Left lung (tissue), 10 donors: ENCODE results near the gene BRSK2. TPM values are rescaled to one million over a fixed set of nuclear protein-coding genes. Genes with fewer than 3 reads are reported as not detected.

Experiments used
- ATAC-seq: fragments of 200-7000 bp; cut with Tn5 transposase; one replicate; pipeline ENCODE4 v1.9.1; 2020; ENCODE audit warnings: moderate library complexity
- DNase-seq, 4 donors: peaks; one replicate each; pipeline ENCODE4 v3.0.0-alpha.2; 2013 to 2020
- H3K27ac ChIP-seq, 2 donors: fragments of 200-600 bp; sonication (generic) in 1 of 2; one replicate each; pipeline versions ENCODE4 v1.5.0 to v1.8.0; 2020 to 2021
- H3K27me3 ChIP-seq, 2 donors: fragments of 200-600 bp; sonication (generic) in 1 of 2; one replicate each; pipeline versions ENCODE4 v1.5.0 to v1.8.0; 2020 to 2021
- H3K36me3 ChIP-seq, 2 donors: fragments of 200-600 bp; sonication (generic) in 1 of 2; one replicate each; pipeline versions ENCODE4 v1.5.0 to v1.8.0; 2020 to 2021
- H3K4me1 ChIP-seq, 2 donors: fragments of 200-600 bp; one replicate each; pipeline ENCODE4 v1.8.0; 2021
- H3K4me3 ChIP-seq, 2 donors: fragments of 200-600 bp; sonication (generic) in 1 of 2; one replicate each; pipeline versions ENCODE4 v1.5.0 to v1.8.0; 2020 to 2021; ENCODE audit warnings: mild to moderate bottlenecking in 1 of 2
- H3K9me3 ChIP-seq, 2 donors: fragments of 200-600 bp; sonication (generic) in 1 of 2; one replicate each; pipeline versions ENCODE4 v1.5.0 to v1.8.0; 2020 to 2021
- CTCF ChIP-seq, 2 donors: fragments of 200-600 bp; sonication (generic) in 1 of 2; IDR thresholded peaks; one replicate each; pipeline versions ENCODE4 v1.5.0 to v1.8.0; 2021; ENCODE audit warnings: antibody characterized with exemption in 2 of 2
- intact Hi-C, 2 donors: fragments of 100-400 bp; cut with DNase I; formaldehyde crosslinking; loops; one replicate each; pipeline versions ENCODE4 v1.11.2 to v1.14.2; 2022
- polyA plus RNA-seq, 6 donors: library from polyadenylated mRNA; unstranded; fragments of 120-200 nt; gene quantifications; one replicate each; pipeline ENCODE4 v1.2.1, GENCODE V29; 2013; ENCODE audit not compliant: insufficient read length in 6 of 6
- total RNA-seq, 2 donors: library from RNA; stranded (reverse); fragmentation: NEBNext Ultra II Directional; extraction: Animal tissue kit (Norgen Biotek cat#: 25700); gene quantifications; one replicate each; pipeline ENCODE4 v1.2.1, GENCODE V29; 2021
- donor health status: DM: no; HTN: yes; CAD: no.
- donor health status: DM: no; HTN: no; CAD: no.

BRSK2 gene
- total and polyA plus RNA-seq, 8 donors: 0.13 to 1.1 (median 0.69) TPM

- no peak overlapping the region for H3K27ac ChIP-seq
- H3K4me1 ChIP-seq: no peaks in the 10 kb centered on the region
Measured at GRCh38 chr11:1371836-1372465, 17.8 kb upstream of the BRSK2 start.

GRCh38 chr11:1372660-1373059, 17.1 kb upstream of the BRSK2 start:
- Histone ChIP-seq H3K27ac (no peak overlapping the region), H3K36me3 (no peaks in the 10 kb centered on the region)
- peak in 1 of 4 donors; percentile 65 for DNase-seq

More at GRCh38 chr11:1371836-1372465, 17.8 kb upstream of the BRSK2 start:
- ATAC-seq (no peak), DNase-seq (peak in 1 of 4 donors; percentile 73)
- TF ChIP-seq CTCF (IDR thresholded peaks at IDR 0.05): no peak
- H3K27me3 ChIP-seq: peaks cover 0 to 74% of the 10 kb centered on the region in 2 donors
- peaks cover 0 to 4% of the 10 kb centered on the region in 2 donors for H3K9me3 ChIP-seq
- H3K4me3 ChIP-seq: no peak overlapping the region
- H3K36me3 ChIP-seq: no peaks in the 10 kb centered on the region
- intact Hi-C loops: no loop called here

GRCh38 chr11:1373536-1374214, 16.1 kb upstream of the BRSK2 start:
- no peak for ATAC-seq
- intact Hi-C loops: no loop called here
- no peaks in the 10 kb centered on the region for H3K4me1 ChIP-seq

More at GRCh38 chr11:1372660-1373059, 17.1 kb upstream of the BRSK2 start:
- Histone ChIP-seq H3K27me3 (peaks cover 0 to 79% of the 10 kb centered on the region in 2 donors), H3K9me3 (no peaks in the 10 kb centered on the region), H3K4me1 (no peaks in the 10 kb centered on the region), H3K4me3 (no peak overlapping the region)
- intact Hi-C loops: no loop called here
- no peak for TF ChIP-seq CTCF (IDR thresholded peaks at IDR 0.05)
- no peak for ATAC-seq

GRCh38 chr11:1375161-1375954, 14.4 kb upstream of the BRSK2 start:
- no peak for TF ChIP-seq CTCF (IDR thresholded peaks at IDR 0.05)
- ATAC-seq (no peak), DNase-seq (peak in 1 of 4 donors; percentile 66)
- no peak overlapping the region for H3K4me3 ChIP-seq
- H3K27me3 ChIP-seq: peaks cover 0 to 52% of the 10 kb centered on the region in 2 donors
- H3K9me3 ChIP-seq: no peaks in the 10 kb centered on the region
- H3K4me1 ChIP-seq: no peaks in the 10 kb centered on the region
- no peak overlapping the region for H3K27ac ChIP-seq
- no peaks in the 10 kb centered on the region for H3K36me3 ChIP-seq
- intact Hi-C loops: no loop called here

More at GRCh38 chr11:1373536-1374214, 16.1 kb upstream of the BRSK2 start:
- H3K36me3 ChIP-seq: no peaks in the 10 kb centered on the region
- H3K9me3 ChIP-seq: no peaks in the 10 kb centered on the region
- no peak overlapping the region for H3K27ac ChIP-seq
- peak in 1 of 4 donors; percentile 58 for DNase-seq
- H3K4me3 ChIP-seq: no peak overlapping the region
- H3K27me3 ChIP-seq: peaks cover 0 to 69% of the 10 kb centered on the region in 2 donors
- no peak for TF ChIP-seq CTCF (IDR thresholded peaks at IDR 0.05)

- no peak for TF ChIP-seq CTCF (IDR thresholded peaks at IDR 0.05)
- peaks cover 0 to 50% of the 10 kb centered on the region in 2 donors for H3K27me3 ChIP-seq
- ATAC-seq: no peak
Measured at GRCh38 chr11:1375955-1376258, 13.8 kb upstream of the BRSK2 start.

More at GRCh38 chr11:1375955-1376258, 13.8 kb upstream of the BRSK2 start:
- Histone ChIP-seq H3K27ac (no peak overlapping the region), H3K9me3 (no peaks in the 10 kb centered on the region), H3K4me3 (no peak overlapping the region), H3K4me1 (no peaks in the 10 kb centered on the region), H3K36me3 (no peaks in the 10 kb centered on the region)
- DNase-seq: peak in 1 of 4 donors; percentile 70
- intact Hi-C loops: no loop called here
